Right lobe of liver (tissue), 6 donors: ENCODE results near the gene MACROD2. TPM values are rescaled to one million over a fixed set of nuclear protein-coding genes. Genes with fewer than 3 reads are reported as not detected.

ENCODE experiments used
- ATAC-seq, 4 donors: fragments of 200-7000 bp; cut with Tn5 transposase; one replicate each; pipeline ENCODE4 v1.9.1; 2020; ENCODE audit warnings: mild to moderate bottlenecking in 4 of 4, moderate library complexity in 4 of 4
- DNase-seq, 3 donors: peaks; one replicate each; pipeline ENCODE4 v3.0.0-alpha.2; 2020
- H3K27ac ChIP-seq, 3 donors: fragments of 200-600 bp; one replicate each; pipeline ENCODE4 v1.8.0; 2022
- H3K27me3 ChIP-seq, 2 donors: fragments of 200-600 bp; one replicate each; pipeline ENCODE4 v1.8.0; 2022
- H3K36me3 ChIP-seq, 4 donors: fragments of 200-600 bp; sonication (generic) in 1 of 4; one replicate each; pipeline versions ENCODE4 v1.5.1 to v1.8.0; 2017 to 2022; ENCODE audit warnings: control low read depth in 1 of 4
- H3K4me1 ChIP-seq, 4 donors: fragments of 200-600 bp; sonication (generic) in 1 of 4; one replicate each; pipeline versions ENCODE4 v1.5.1 to v1.8.0; 2017 to 2022; ENCODE audit warnings: control low read depth in 1 of 4
- H3K4me3 ChIP-seq, 3 donors: fragments of 200-600 bp; one replicate each; pipeline ENCODE4 v1.8.0; 2022
- H3K9me3 ChIP-seq, 4 donors: fragments of 200-600 bp; sonication (generic) in 1 of 4; one replicate each; pipeline versions ENCODE4 v1.5.1 to v1.8.0; 2017 to 2022; ENCODE audit warnings: control low read depth in 1 of 4
- CTCF ChIP-seq, 4 donors: fragments of 200-600 bp in 3 of 4; fragments of 450-650 bp in 1 of 4; IDR thresholded peaks; one replicate each; pipeline versions ENCODE4 v1.5.1 to v1.8.0; 2016 to 2022; ENCODE audit warnings: antibody characterized with exemption in 4 of 4, mild to moderate bottlenecking in 2 of 4
- POLR2A ChIP-seq: fragments of 450-650 bp; IDR thresholded peaks from one replicate; pipeline ENCODE4 v1.6.1; 2017; ENCODE audit warnings: antibody characterized with exemption, mild to moderate bottlenecking
- WGBS: methylation state at CpG from one replicate; pipeline ENCODE4 v1.1.6; 2018; ENCODE audit warnings: low coverage, low lambda C conversion rate; ENCODE audit not compliant: insufficient coverage; ENCODE audit errors: missing lambda C conversion rate; 5-methylcytosine and 5-hydroxymethylcytosine counted together
- intact Hi-C, 2 donors: fragments of 100-400 bp; cut with DNase I; formaldehyde crosslinking; loops; one replicate each; pipeline versions ENCODE4 v1.11.2 to v1.14.1; 2022
- total RNA-seq, 6 experiments: library from RNA; depleted of rRNA in 2 of 6; stranded (reverse); fragments of >200 nt in 2 of 6; fragmentation: NEBNext Ultra II Directional in 3 of 6; extraction: Animal tissue kit (Norgen Biotek cat#: 25700) in 3 of 6; gene quantifications; one replicate each; pipeline versions ENCODE4 v1.1.0 to v1.2.4, GENCODE V29; 2016 to 2023
- donor health status: DM: no; HTN: yes; CAD: no.
- donor health status: DM: no; HTN: no; CAD: no.
- donor health status: DM: no; HTN: no; CAD: no.
- donor health status: DM: no; HTN: yes; CAD: no.
- donor health status: DM: no; HTN: yes; CAD: no.

Gene MACROD2
- total RNA-seq, 6 experiments from 2014 or later = 1.2 to 5.5 (median 3.3) TPM

- TF ChIP-seq CTCF (IDR thresholded peaks at IDR 0.05) (no peak), POLR2A (no peak)
- intact Hi-C loops = no loop called here
- WGBS = 90% methylated on average over 1 of the region's 1 CpG
These were observed 1169.4 kb downstream of the MACROD2 start for GRCh38 chr20:15164726-15165125.

DNA sequence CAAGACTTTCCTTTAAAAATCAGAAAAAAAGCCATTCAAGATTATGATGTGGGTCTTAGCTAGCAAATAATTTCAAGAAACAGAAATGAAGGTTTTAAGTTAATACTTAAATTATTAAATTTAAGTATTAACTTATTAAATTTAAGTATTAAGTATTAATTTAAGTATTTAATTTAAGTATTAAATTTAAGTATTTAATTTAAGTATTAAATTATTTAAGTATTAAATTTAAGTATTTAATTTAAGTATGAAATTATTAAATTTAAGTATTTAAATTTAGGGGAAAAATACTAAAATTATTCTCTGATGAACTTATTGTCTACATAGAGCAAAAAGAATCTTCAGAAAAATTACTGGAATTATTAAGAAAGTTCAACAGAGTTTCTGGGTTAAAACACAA is 1171.4 kb downstream of the MACROD2 start:
- Histone ChIP-seq H3K36me3 (no peaks in the 10 kb centered on the region), H3K27ac (no peak overlapping the region), H3K27me3 (no peaks in the 10 kb centered on the region), H3K4me1 (peaks cover 0 to 4% (median 0%) of the 10 kb centered on the region in 4 donors), H3K9me3 (no peaks in the 10 kb centered on the region), H3K4me3 (no peak overlapping the region)
- DNase-seq (no peak), ATAC-seq (no peak)
- intact Hi-C loops = no loop called here
- TF ChIP-seq CTCF (IDR thresholded peaks at IDR 0.05) (no peak), POLR2A (no peak)

More at GRCh38 chr20:15164726-15165125, 1169.4 kb downstream of the MACROD2 start:
- Histone ChIP-seq H3K27ac (no peak overlapping the region), H3K9me3 (no peaks in the 10 kb centered on the region), H3K4me1 (peaks cover 0 to 4% (median 0%) of the 10 kb centered on the region in 4 donors), H3K4me3 (no peak overlapping the region), H3K36me3 (no peaks in the 10 kb centered on the region), H3K27me3 (no peaks in the 10 kb centered on the region)
- ATAC-seq (no peak), DNase-seq (no peak)

GRCh38 chr20:15171016-15171415 is 1175.7 kb downstream of the MACROD2 start:
- no peaks in the 10 kb centered on the region for H3K36me3 ChIP-seq

DNA sequence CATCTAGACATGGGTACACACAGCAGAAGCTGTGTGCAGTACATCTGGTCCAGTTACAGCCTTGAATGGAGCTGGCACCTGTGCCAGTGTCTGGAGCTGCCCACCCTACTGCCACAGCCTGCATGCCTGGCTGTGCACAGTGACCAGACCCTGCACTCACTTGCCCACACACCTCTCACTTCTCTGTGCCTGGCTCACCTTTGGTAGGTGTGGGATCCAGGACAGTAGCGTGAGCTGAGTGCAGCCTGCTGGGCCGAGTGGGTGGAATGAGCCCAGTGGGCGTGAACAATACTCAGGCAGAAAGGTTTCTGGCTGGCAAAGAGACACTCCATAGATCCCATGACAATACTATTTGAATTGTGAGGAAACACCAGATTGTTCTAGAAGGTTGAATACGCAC is 1181.6 kb downstream of the MACROD2 start:
- Histone ChIP-seq H3K27ac (no peak overlapping the region), H3K27me3 (no peaks in the 10 kb centered on the region), H3K4me1 (no peaks in the 10 kb centered on the region), H3K9me3 (no peaks in the 10 kb centered on the region), H3K4me3 (no peak overlapping the region), H3K36me3 (no peaks in the 10 kb centered on the region)
- intact Hi-C loops = no loop called here
- TF ChIP-seq CTCF (IDR thresholded peaks at IDR 0.05) = no peak
- no peak for TF ChIP-seq POLR2A
- DNase-seq = no peak
- WGBS = 92% methylated on average over 4 of the region's 4 CpGs
- no peak for ATAC-seq

More at GRCh38 chr20:15171016-15171415, 1175.7 kb downstream of the MACROD2 start:
- DNase-seq (no peak), ATAC-seq (no peak)
- no peaks in the 10 kb centered on the region for H3K27me3 ChIP-seq
- H3K27ac ChIP-seq = no peak overlapping the region
- intact Hi-C loops = no loop called here
- H3K4me1 ChIP-seq = no peaks in the 10 kb centered on the region
- no peak overlapping the region for H3K4me3 ChIP-seq
- 65% methylated on average over 2 of the region's 3 CpGs for WGBS
- no peaks in the 10 kb centered on the region for H3K9me3 ChIP-seq
- no peak for TF ChIP-seq POLR2A
- TF ChIP-seq CTCF (IDR thresholded peaks at IDR 0.05) = no peak

- Histone ChIP-seq H3K4me3 (no peak overlapping the region), H3K27ac (no peak overlapping the region), H3K36me3 (no peaks in the 10 kb centered on the region), H3K9me3 (no peaks in the 10 kb centered on the region), H3K4me1 (no peaks in the 10 kb centered on the region), H3K27me3 (no peaks in the 10 kb centered on the region)
- no peak for DNase-seq
- intact Hi-C loops = no loop called here
- no peak for ATAC-seq
- TF ChIP-seq CTCF (IDR thresholded peaks at IDR 0.05) (no peak), POLR2A (no peak)
These were observed 1183.3 kb downstream of the MACROD2 start for GRCh38 chr20:15178581-15178980.
